SU-DHL-6 (cell line): ENCODE measurements around the gene CPED1.

ENCODE experiments used
- CTCF ChIP-seq: fragments of 200-600 bp; sonication (generic); IDR thresholded peaks from one replicate; pipeline ENCODE4 v1.5.1; 2017; ENCODE audit warnings: antibody characterized with exemption, mild to moderate bottlenecking, low read length, moderate library complexity; ENCODE audit not compliant: insufficient read depth, poor library complexity, severe bottlenecking
- EZH2phosphoT487 ChIP-seq: fragments of 200-600 bp; sonication (generic), shearing (Covaris generic); conservative IDR thresholded peaks from 2 replicates; pipeline ENCODE4 v1.6.1; 2018; ENCODE audit warnings: mild to moderate bottlenecking, antibody characterized with exemption, low read length, moderate library complexity, mixed read lengths

DNA sequence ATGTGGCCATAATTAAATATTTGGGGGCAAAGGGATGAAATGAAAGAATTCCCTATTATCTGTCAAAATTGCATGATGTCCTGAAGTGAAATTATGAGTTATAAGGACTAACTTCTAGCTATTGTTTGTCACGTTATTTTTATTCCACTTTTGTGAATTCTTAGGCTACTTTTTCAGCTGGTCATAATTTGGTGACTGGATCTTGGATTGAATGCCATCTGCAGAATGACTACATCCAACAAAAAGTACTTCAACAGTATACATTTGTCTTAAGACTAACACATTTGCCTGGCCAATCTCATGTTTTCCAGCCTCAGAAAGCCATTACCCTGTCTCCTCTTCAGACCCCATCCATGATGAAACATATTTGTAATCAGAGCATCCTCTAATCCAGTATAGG lies 292.1 kb downstream of the CPED1 start:
- no peak for TF ChIP-seq CTCF
- TF ChIP-seq EZH2phosphoT487 = no peak
